Left lung (tissue), 10 donors: ENCODE results near the gene WDR70. TPM values are rescaled to one million over a fixed set of nuclear protein-coding genes. Genes with fewer than 3 reads are reported as not detected.

Experiments
- ATAC-seq: fragments of 200-7000 bp; cut with Tn5 transposase; one replicate; pipeline ENCODE4 v1.9.1; 2020; ENCODE audit warnings: moderate library complexity
- DNase-seq, 4 donors: peaks; one replicate each; pipeline ENCODE4 v3.0.0-alpha.2; 2013 to 2020
- H3K27ac ChIP-seq, 2 donors: fragments of 200-600 bp; sonication (generic) in 1 of 2; one replicate each; pipeline versions ENCODE4 v1.5.0 to v1.8.0; 2020 to 2021
- H3K27me3 ChIP-seq, 2 donors: fragments of 200-600 bp; sonication (generic) in 1 of 2; one replicate each; pipeline versions ENCODE4 v1.5.0 to v1.8.0; 2020 to 2021
- H3K36me3 ChIP-seq, 2 donors: fragments of 200-600 bp; sonication (generic) in 1 of 2; one replicate each; pipeline versions ENCODE4 v1.5.0 to v1.8.0; 2020 to 2021
- H3K4me1 ChIP-seq, 2 donors: fragments of 200-600 bp; one replicate each; pipeline ENCODE4 v1.8.0; 2021
- H3K4me3 ChIP-seq, 2 donors: fragments of 200-600 bp; sonication (generic) in 1 of 2; one replicate each; pipeline versions ENCODE4 v1.5.0 to v1.8.0; 2020 to 2021; ENCODE audit warnings: mild to moderate bottlenecking in 1 of 2
- H3K9me3 ChIP-seq, 2 donors: fragments of 200-600 bp; sonication (generic) in 1 of 2; one replicate each; pipeline versions ENCODE4 v1.5.0 to v1.8.0; 2020 to 2021
- CTCF ChIP-seq, 2 donors: fragments of 200-600 bp; sonication (generic) in 1 of 2; IDR thresholded peaks; one replicate each; pipeline versions ENCODE4 v1.5.0 to v1.8.0; 2021; ENCODE audit warnings: antibody characterized with exemption in 2 of 2
- intact Hi-C, 2 donors: fragments of 100-400 bp; cut with DNase I; formaldehyde crosslinking; loops; one replicate each; pipeline versions ENCODE4 v1.11.2 to v1.14.2; 2022
- polyA plus RNA-seq, 6 donors: library from polyadenylated mRNA; unstranded; fragments of 120-200 nt; gene quantifications; one replicate each; pipeline ENCODE4 v1.2.1, GENCODE V29; 2013; ENCODE audit not compliant: insufficient read length in 6 of 6
- total RNA-seq, 2 donors: library from RNA; stranded (reverse); fragmentation: NEBNext Ultra II Directional; extraction: Animal tissue kit (Norgen Biotek cat#: 25700); gene quantifications; one replicate each; pipeline ENCODE4 v1.2.1, GENCODE V29; 2021
- donor health status: DM: no; HTN: yes; CAD: no.
- donor health status: DM: no; HTN: no; CAD: no.

WDR70 gene
- total and polyA plus RNA-seq, 8 donors = 21.9 to 59.2 (median 47.5) TPM

GRCh38 chr5:37740331-37741066, 361.4 kb downstream of the WDR70 start:
- H3K36me3 ChIP-seq = peaks cover 0 to 15% of the 10 kb centered on the region in 2 donors
- DNase-seq (no peak), ATAC-seq (no peak)
- no peak overlapping the region for H3K27ac ChIP-seq
- no peak for TF ChIP-seq CTCF (IDR thresholded peaks at IDR 0.05)
- H3K9me3 ChIP-seq = peaks cover 0 to 2% of the 10 kb centered on the region in 2 donors
- no peaks in the 10 kb centered on the region for H3K27me3 ChIP-seq
- peaks cover 0 to 10% of the 10 kb centered on the region in 2 donors for H3K4me1 ChIP-seq
- H3K4me3 ChIP-seq = no peak overlapping the region
- intact Hi-C loops = no loop called here

GRCh38 chr5:37742111-37742510, 363.0 kb downstream of the WDR70 start:
- intact Hi-C loops = no loop called here
- no peak overlapping the region for H3K4me3 ChIP-seq
- no peak for TF ChIP-seq CTCF (IDR thresholded peaks at IDR 0.05)
- H3K27me3 ChIP-seq = no peaks in the 10 kb centered on the region
- peaks cover 0 to 15% of the 10 kb centered on the region in 2 donors for H3K36me3 ChIP-seq
- no peak overlapping the region for H3K27ac ChIP-seq
- H3K4me1 ChIP-seq = peaks cover 0 to 10% of the 10 kb centered on the region in 2 donors
- ATAC-seq (no peak), DNase-seq (no peak)
- H3K9me3 ChIP-seq = peaks cover 0 to 3% of the 10 kb centered on the region in 2 donors

- intact Hi-C loops = no loop called here
- H3K9me3 ChIP-seq = no peaks in the 10 kb centered on the region
- no peaks in the 10 kb centered on the region for H3K4me1 ChIP-seq
- no peak for ATAC-seq
- H3K27ac ChIP-seq = no peak overlapping the region
- H3K4me3 ChIP-seq = no peak overlapping the region
- TF ChIP-seq CTCF (IDR thresholded peaks at IDR 0.05) = no peak
- DNase-seq = no peak
- H3K27me3 ChIP-seq = no peaks in the 10 kb centered on the region
- H3K36me3 ChIP-seq = peaks cover 0 to 13% of the 10 kb centered on the region in 2 donors
Measured at GRCh38 chr5:37751227-37751626, 372.1 kb downstream of the WDR70 start.

- ATAC-seq = no peak
- no peak for DNase-seq
- no peaks in the 10 kb centered on the region for H3K27me3 ChIP-seq
- no peak for TF ChIP-seq CTCF (IDR thresholded peaks at IDR 0.05)
- no peak overlapping the region for H3K4me3 ChIP-seq
- peaks cover 0 to 4% of the 10 kb centered on the region in 2 donors for H3K9me3 ChIP-seq
- no peak overlapping the region for H3K27ac ChIP-seq
- intact Hi-C loops = no loop called here
- no peaks in the 10 kb centered on the region for H3K4me1 ChIP-seq
- peaks cover 0 to 13% of the 10 kb centered on the region in 2 donors for H3K36me3 ChIP-seq
Measured at GRCh38 chr5:37754976-37755375, 375.9 kb downstream of the WDR70 start.

- no peaks in the 10 kb centered on the region for H3K27me3 ChIP-seq
- DNase-seq (no peak), ATAC-seq (no peak)
- TF ChIP-seq CTCF (IDR thresholded peaks at IDR 0.05) = no peak
- peaks cover 0 to 4% of the 10 kb centered on the region in 2 donors for H3K9me3 ChIP-seq
- intact Hi-C loops = no loop called here
- H3K36me3 ChIP-seq = peaks cover 0 to 13% of the 10 kb centered on the region in 2 donors
- no peak overlapping the region for H3K4me3 ChIP-seq
- no peaks in the 10 kb centered on the region for H3K4me1 ChIP-seq
- no peak overlapping the region for H3K27ac ChIP-seq
Measured at GRCh38 chr5:37755581-37755980, 376.5 kb downstream of the WDR70 start.
